Prostate gland (tissue), 2 donors: Measurements from ENCODE around the gene AGAP5. TPM values are rescaled to one million over a fixed set of nuclear protein-coding genes. Genes with fewer than 3 reads are reported as not detected.

Source experiments
- DNase-seq: peaks from one replicate; pipeline ENCODE4 v3.0.0-alpha.2; 2019; ENCODE audit warnings: low spot score
- H3K27ac ChIP-seq, 2 donors: fragments of 200-600 bp; sonication (generic); 2 replicates each; pipeline ENCODE4 v1.5.1; 2017 to 2019
- H3K27me3 ChIP-seq: fragments of 200-600 bp; sonication (generic); replicated peaks from 2 replicates; pipeline ENCODE4 v1.5.1; 2019; ENCODE audit not compliant: insufficient read depth
- H3K36me3 ChIP-seq, 2 donors: fragments of 200-600 bp; sonication (generic); 1 replicate in 1 of 2; 2 replicates in 1 of 2; pipeline versions ENCODE4 v1.5.1 to v1.8.1; 2017 to 2019
- H3K4me1 ChIP-seq: fragments of 200-600 bp; sonication (generic); replicated peaks from 2 replicates; pipeline ENCODE4 v1.5.1; 2019
- H3K4me3 ChIP-seq, 2 donors: fragments of 200-600 bp; sonication (generic); 2 replicates each; pipeline ENCODE4 v1.5.1; 2017 to 2019
- H3K9me3 ChIP-seq: fragments of 200-600 bp; sonication (generic); 2 replicates; pipeline ENCODE4 v1.5.1; 2017
- POLR2A ChIP-seq: fragments of 450-650 bp; IDR thresholded peaks from one replicate; pipeline ENCODE4 v1.6.1; 2016; ENCODE audit warnings: antibody characterized with exemption, mild to moderate bottlenecking
- POLR2AphosphoS5 ChIP-seq: sonication (generic); formaldehyde crosslinking; IDR thresholded peaks from one replicate; pipeline ENCODE4 v1.6.1; 2017; ENCODE audit warnings: antibody characterized with exemption
- WGBS: methylation state at CpG from one replicate; pipeline ENCODE4 v1.1.5; 2018; 5-methylcytosine and 5-hydroxymethylcytosine counted together
- intact Hi-C: fragments of 100-400 bp; cut with DNase I; formaldehyde crosslinking; loops from one replicate; pipeline ENCODE4 v1.14.2; 2022
- small RNA-seq, 2 donors: library from RNA; depleted of rRNA; stranded (forward); fragments of <200 nt; gene quantifications; one replicate each; pipeline ENCODE3, GENCODE V24; 2016
- total RNA-seq, 2 donors: library from RNA; depleted of rRNA; stranded (reverse); fragments of >200 nt; gene quantifications; one replicate each; pipeline ENCODE4 v1.1.0, GENCODE V29; 2016
- TF ChIP-seq, protein P1 (sequence below), 4 experiments: fragments of 200-600 bp in 2 of 4; fragments of 450-650 bp in 2 of 4; sonication (generic) in 2 of 4; IDR thresholded peaks; 1 replicate in 3 of 4; 2 replicates in 1 of 4; pipeline ENCODE4 v1.5.1; 2016 to 2019; ENCODE audit warnings: antibody characterized with exemption in 4 of 4, mild to moderate bottlenecking in 2 of 4, moderate library complexity in 2 of 4

The AGAP5 gene
- total RNA-seq, 2 donors from 2014 or later, result 8.3 to 9.7 TPM

DNA sequence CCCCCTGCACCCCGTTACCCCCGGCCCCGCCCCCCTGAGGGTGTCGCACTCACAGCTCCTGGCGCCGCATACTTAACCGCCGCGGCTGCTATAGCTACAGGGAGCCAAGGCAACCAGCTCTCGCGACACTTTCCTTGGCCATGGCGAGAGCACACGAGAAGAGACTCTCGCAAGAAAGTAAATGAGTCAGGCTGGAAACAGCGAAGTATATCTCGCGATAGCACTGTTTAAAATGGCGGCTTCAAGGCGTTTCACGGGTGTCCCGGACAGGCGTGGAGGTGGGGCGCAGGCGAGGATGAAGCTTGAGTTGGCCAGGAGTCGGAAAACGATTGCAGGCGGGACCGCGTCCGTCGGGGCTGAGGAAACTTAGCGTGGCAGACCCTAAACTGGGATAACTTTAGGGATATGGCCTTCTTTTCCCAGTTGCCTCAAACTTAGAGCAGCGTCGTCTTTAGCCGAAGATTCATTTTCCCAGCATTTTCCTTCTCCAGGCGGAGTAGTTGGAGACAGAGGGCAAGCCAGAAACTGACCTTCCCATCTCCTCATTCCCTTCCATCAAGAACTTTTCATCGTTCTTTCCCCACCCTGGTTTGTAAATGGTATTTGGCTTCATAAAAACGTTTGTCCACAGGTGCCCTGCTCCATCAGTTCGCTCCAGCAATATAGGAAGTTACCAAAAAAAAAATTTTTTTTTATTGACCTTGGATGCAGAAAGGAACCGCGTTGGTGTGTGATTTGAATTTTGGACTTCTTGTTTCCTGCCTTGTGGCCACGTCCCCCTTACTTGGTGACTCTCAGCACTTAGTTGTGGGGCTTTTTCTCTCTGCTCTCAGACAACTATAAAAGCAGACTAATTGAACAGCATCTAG lies 71.8 kb downstream of the AGAP5 start:
- TF ChIP-seq POLR2AphosphoS5, result peak; percentile 94
- TF ChIP-seq, protein P1, sequence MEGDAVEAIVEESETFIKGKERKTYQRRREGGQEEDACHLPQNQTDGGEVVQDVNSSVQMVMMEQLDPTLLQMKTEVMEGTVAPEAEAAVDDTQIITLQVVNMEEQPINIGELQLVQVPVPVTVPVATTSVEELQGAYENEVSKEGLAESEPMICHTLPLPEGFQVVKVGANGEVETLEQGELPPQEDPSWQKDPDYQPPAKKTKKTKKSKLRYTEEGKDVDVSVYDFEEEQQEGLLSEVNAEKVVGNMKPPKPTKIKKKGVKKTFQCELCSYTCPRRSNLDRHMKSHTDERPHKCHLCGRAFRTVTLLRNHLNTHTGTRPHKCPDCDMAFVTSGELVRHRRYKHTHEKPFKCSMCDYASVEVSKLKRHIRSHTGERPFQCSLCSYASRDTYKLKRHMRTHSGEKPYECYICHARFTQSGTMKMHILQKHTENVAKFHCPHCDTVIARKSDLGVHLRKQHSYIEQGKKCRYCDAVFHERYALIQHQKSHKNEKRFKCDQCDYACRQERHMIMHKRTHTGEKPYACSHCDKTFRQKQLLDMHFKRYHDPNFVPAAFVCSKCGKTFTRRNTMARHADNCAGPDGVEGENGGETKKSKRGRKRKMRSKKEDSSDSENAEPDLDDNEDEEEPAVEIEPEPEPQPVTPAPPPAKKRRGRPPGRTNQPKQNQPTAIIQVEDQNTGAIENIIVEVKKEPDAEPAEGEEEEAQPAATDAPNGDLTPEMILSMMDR (IDR thresholded peaks at IDR 0.05), result no peak
- peak; percentile 75 for TF ChIP-seq POLR2A
- peak; percentile 96 for DNase-seq
- intact Hi-C loops, result loop anchor here (1.0 to 5.0 kb wide), 3 partner anchors 20 to 94 kb away; no protein-coding TSS in a partner anchor
- Histone ChIP-seq H3K4me3 (peak overlapping the region; percentile 89 to 95), H3K9me3 (no peaks in the 10 kb centered on the region), H3K4me1 (no peaks in the 10 kb centered on the region), H3K36me3 (no peaks in the 10 kb centered on the region), H3K27ac (peak overlapping the region; percentile 88 to 92), H3K27me3 (no peaks in the 10 kb centered on the region)
- WGBS, result under 1% methylated on average over 42 of the region's 42 CpGs

DNA sequence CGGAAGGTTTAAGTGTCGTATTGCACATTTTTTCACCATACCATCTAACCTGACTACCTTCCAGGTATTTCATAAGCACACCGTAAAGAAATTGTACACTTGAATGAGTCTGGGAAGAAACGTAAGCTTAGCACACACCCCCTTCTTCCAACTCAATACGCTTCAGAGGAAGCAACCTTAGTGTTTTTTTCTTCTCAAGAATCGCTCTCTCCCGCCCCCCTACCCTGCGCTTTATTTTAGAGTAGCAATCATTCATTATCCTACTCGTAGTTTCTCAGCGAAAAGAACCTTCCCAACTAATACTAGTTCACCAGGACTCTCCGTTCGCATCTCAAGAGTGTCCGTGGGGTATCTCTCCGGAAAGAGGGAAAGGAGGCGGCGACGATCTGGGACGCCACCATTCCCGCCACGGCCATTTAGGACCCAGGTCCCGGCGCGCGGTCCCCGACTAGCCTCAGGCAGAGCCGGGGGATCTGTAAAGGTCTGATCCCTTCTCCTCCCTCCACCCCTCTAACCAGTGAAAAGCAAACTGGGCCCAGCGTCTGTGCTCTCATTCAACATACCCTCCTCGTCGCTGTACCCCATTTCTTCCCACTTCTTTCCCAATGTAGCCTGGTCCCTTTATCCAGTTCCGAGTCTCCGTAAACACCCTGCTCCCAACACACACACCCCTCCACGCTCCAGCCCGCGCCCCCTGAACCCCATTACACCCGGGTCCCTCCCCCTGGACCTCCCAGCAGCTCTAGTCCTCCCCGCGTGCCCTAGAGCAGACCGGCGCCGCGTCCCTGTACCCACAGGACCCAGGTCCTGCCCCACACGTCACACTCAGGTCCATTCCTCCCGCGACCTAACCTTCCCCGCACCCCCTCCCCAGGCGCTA lies 72.7 kb downstream of the AGAP5 start:
- Histone ChIP-seq H3K4me1 (no peaks in the 10 kb centered on the region), H3K4me3 (peak overlapping the region; percentile 89 to 95), H3K9me3 (no peaks in the 10 kb centered on the region), H3K36me3 (no peaks in the 10 kb centered on the region), H3K27me3 (no peaks in the 10 kb centered on the region), H3K27ac (peak overlapping the region; percentile 88 to 92)
- DNase-seq, result peak; percentile 27
- intact Hi-C loops, result loop anchor here (5.0 kb wide), 2 partner anchors 73 to 93 kb away; no protein-coding TSS in a partner anchor
- under 1% methylated on average over 46 of the region's 46 CpGs for WGBS
- TF ChIP-seq, protein P1 (IDR thresholded peaks at IDR 0.05), result no peak
- TF ChIP-seq POLR2AphosphoS5 (peak; percentile 26), POLR2A (no peak)

Small RNAs within 50 kb of the gene (small RNA-seq; reads per million reads assigned to genes)
- 0 reads per million in 2 donors for gene AC022400.4
- 0 reads per million in 2 donors for gene RNA5SP320

Other genes starting within 250 kb of the AGAP5 start
- gene PPP3CB, start 202.1 kb downstream of the AGAP5 start, total RNA-seq, result 10 to 100 TPM; 38.6 to 44.3 TPM
- gene USP54, start 106.8 kb downstream of the AGAP5 start, total RNA-seq, result 10 to 100 TPM; 53.0 to 79.6 TPM
- gene MYOZ1, start 56.6 kb downstream of the AGAP5 start, total RNA-seq, result 1 to 10 TPM; 1.6 to 3.3 TPM
- gene SYNPO2L, start 42.1 kb downstream of the AGAP5 start, total RNA-seq, result under 1 TPM; 0.23 to 0.77 TPM
- gene SEC24C, start 46.3 kb upstream of the AGAP5 start, total RNA-seq, result 10 to 100 TPM; 80.7 to 87.6 TPM
- 10 to 100 TPM; 33.2 to 55.6 TPM for gene CHCHD1, start 83.9 kb upstream of the AGAP5 start, total RNA-seq
- gene ZSWIM8, start 87.5 kb upstream of the AGAP5 start, total RNA-seq, result 100 to 1,000 TPM in 1 of 2 donors, 10 to 100 TPM in 1; 80.6 to 246 TPM
- 10 to 100 TPM; 39.7 to 57.4 TPM for gene NDST2, start 113.5 kb upstream of the AGAP5 start, total RNA-seq
- 10 to 100 TPM; 41.9 to 47.8 TPM for gene CAMK2G, start 176.4 kb upstream of the AGAP5 start, total RNA-seq
- gene PLAU, start 213.0 kb upstream of the AGAP5 start, total RNA-seq, result 10 to 100 TPM in 1 of 2 donors, 1 to 10 TPM in 1; 7.1 to 11.0 TPM